Neutrophil (primary cell): ENCODE measurements around the gene FAM174B.

Source experiments
- H3K27ac ChIP-seq: fragments of 200-600 bp; sonication (generic); 2 replicates; pipeline ENCODE4 v1.5.1; 2016; ENCODE audit warnings: mild to moderate bottlenecking, moderate library complexity
- H3K27me3 ChIP-seq: fragments of 200-600 bp; sonication (generic); 2 replicates; pipeline ENCODE4 v1.6.0; 2016; ENCODE audit warnings: mild to moderate bottlenecking
- H3K36me3 ChIP-seq: fragments of 200-600 bp; sonication (generic); 2 replicates; pipeline ENCODE4 v1.5.1; 2017
- H3K4me1 ChIP-seq, 2 experiments: fragments of 200-600 bp in 1 of 2; sonication (generic) in 1 of 2; 1 replicate in 1 of 2; 2 replicates in 1 of 2; pipeline versions ENCODE4 v1.5.1 to v1.6.1; 2013 to 2016; ENCODE audit warnings: low read depth in 1 of 2, low read length in 1 of 2, mild to moderate bottlenecking in 1 of 2, moderate library complexity in 1 of 2; ENCODE audit not compliant: control insufficient read depth in 1 of 2, insufficient read depth in 1 of 2
- H3K4me3 ChIP-seq, 2 experiments: fragments of 200-600 bp in 1 of 2; sonication (generic) in 1 of 2; 1 replicate in 1 of 2; 2 replicates in 1 of 2; pipeline ENCODE4 v1.5.1; 2013 to 2016; ENCODE audit warnings: low read depth in 1 of 2, low read length in 1 of 2, mild to moderate bottlenecking in 1 of 2, moderate library complexity in 1 of 2
- H3K9me3 ChIP-seq: fragments of 200-600 bp; sonication (generic); 2 replicates; pipeline ENCODE4 v1.5.1; 2016
- TF ChIP-seq, protein P1 (sequence below): fragments of 200-600 bp; sonication (generic); IDR thresholded peaks from 2 replicates; pipeline ENCODE4 v1.5.1; 2016; ENCODE audit warnings: antibody characterized with exemption

FAM174B gene

DNA sequence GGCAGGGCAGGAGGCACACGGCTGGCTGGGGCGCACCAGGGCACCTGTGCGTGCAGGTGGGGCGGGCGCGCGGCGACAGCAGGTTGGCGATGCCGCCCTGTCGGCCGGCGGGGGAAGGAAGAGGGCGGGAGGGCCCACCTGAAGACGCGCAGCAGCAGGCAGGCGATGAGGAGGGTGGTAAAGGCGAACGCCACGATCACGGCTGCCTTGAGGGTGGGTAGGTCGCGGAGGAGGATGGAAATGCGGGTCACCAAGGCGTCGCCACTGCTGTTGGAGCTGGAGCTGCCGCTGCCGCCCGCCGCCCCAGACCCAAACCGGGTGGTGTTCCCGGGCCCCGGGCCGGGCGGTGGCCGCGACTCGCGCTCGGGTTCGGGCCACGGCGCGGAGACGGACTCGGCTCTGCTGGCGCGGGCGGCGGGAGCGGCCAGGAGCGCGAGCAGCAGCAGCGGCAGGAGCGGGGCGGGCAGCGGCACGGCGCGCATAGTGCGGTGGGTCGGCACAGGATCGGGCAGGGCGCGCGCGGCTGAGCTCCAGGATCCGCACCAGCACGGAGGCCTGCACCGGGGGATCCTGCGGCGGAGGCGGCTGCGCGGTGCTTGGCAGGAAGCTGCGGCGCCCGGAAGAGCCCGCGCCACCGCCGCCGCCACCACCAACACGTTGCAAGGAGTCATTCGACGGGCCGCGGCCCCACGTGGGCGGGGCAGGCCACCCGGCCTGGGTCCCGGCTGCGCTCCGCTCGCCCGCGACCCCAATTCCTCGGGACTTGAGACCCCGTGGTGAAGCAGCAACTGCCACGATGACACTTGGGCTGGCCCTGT lies at the start of gene FAM174B:
FAM174B (minus strand) TSS at position 598 of the 818 bp plus-strand sequence.
- TF ChIP-seq, protein P1, sequence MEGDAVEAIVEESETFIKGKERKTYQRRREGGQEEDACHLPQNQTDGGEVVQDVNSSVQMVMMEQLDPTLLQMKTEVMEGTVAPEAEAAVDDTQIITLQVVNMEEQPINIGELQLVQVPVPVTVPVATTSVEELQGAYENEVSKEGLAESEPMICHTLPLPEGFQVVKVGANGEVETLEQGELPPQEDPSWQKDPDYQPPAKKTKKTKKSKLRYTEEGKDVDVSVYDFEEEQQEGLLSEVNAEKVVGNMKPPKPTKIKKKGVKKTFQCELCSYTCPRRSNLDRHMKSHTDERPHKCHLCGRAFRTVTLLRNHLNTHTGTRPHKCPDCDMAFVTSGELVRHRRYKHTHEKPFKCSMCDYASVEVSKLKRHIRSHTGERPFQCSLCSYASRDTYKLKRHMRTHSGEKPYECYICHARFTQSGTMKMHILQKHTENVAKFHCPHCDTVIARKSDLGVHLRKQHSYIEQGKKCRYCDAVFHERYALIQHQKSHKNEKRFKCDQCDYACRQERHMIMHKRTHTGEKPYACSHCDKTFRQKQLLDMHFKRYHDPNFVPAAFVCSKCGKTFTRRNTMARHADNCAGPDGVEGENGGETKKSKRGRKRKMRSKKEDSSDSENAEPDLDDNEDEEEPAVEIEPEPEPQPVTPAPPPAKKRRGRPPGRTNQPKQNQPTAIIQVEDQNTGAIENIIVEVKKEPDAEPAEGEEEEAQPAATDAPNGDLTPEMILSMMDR = no peak
- no peaks in the 10 kb centered on the region for H3K36me3 ChIP-seq
- H3K27me3 ChIP-seq = peaks cover 76% of the 10 kb centered on the region
- no peak within 1 kb of the TSS for H3K27ac ChIP-seq
- H3K9me3 ChIP-seq = no peaks in the 10 kb centered on the region
- H3K4me3 ChIP-seq = no peak within 1 kb of the TSS
- peaks cover 0 to 9% of the 10 kb centered on the region in 2 experiments for H3K4me1 ChIP-seq

- H3K36me3 ChIP-seq = no peaks in the 10 kb centered on the region
These were observed 40.5 kb upstream of the FAM174B start for GRCh38 chr15:92696096-92696495.

DNA sequence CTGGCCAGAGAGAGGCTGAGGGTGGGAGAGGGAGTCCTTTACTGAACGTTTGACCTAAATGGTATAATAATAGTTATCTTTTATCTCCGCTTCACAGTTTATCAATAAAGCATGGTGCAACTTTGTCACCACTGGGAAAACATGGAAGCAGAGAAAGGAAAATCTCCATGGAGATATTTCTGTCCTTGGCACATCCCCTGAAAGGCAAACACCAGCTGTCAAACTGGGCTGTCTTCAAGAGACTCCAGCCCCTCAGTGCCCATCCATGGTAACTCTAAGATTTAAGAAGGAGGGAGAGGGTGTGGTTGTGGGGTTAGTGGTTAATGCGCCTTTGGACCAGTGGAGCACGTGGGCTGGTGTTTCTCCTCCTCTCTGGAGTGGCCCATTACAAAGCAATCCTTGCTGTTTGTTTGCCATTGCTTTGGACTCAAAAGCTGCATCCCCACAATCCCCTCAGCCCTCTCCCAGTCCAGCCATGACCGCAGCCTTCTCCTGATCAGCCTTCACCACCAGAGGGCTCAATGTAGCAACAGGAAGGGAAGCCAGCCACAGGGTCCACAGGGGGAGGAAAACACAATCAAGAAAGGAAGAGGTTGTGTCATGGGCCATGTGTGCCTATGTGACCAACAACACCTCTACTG lies 38.2 kb upstream of the FAM174B start:
- TF ChIP-seq, protein P1 = no peak
- H3K9me3 ChIP-seq = peaks cover under 1% of the 10 kb centered on the region

More at GRCh38 chr15:92696096-92696495, 40.5 kb upstream of the FAM174B start:
- Histone ChIP-seq H3K4me3 (no peak overlapping the region), H3K27me3 (no peaks in the 10 kb centered on the region), H3K9me3 (peaks cover 7% of the 10 kb centered on the region), H3K4me1 (peaks cover 0 to 3% of the 10 kb centered on the region in 2 experiments), H3K27ac (no peak overlapping the region)
- TF ChIP-seq, protein P1 = no peak

DNA sequence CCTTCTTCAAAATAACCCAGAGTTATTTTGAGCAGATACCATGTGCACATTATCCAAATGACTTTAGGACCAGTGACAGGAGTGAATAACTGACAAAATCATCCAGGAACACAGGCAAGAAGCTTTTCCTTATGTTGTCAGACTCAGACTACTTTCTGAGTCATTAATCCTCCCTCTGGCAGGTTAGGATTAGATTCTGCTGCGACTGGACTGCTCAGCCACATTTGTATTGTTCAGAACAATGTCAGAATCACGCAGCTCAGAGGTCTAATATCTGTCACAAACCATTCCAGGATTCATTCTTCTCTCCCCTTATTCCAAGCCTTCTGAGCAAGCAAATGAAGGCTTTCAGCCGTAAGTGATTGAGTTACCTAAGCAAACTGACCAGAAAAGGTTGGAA lies 34.8 kb upstream of the FAM174B start:
- H3K9me3 ChIP-seq = no peaks in the 10 kb centered on the region
- no peaks in the 10 kb centered on the region for H3K36me3 ChIP-seq
- H3K4me1 ChIP-seq = peaks cover 0 to 17% of the 10 kb centered on the region in 2 experiments
- TF ChIP-seq, protein P1 = no peak
- no peaks in the 10 kb centered on the region for H3K27me3 ChIP-seq
- H3K4me3 ChIP-seq = no peak overlapping the region
- H3K27ac ChIP-seq = no peak overlapping the region

More for the DNA sequence above, 38.2 kb upstream of the FAM174B start:
- Histone ChIP-seq H3K4me3 (no peak overlapping the region), H3K36me3 (no peaks in the 10 kb centered on the region), H3K27me3 (no peaks in the 10 kb centered on the region), H3K27ac (no peak overlapping the region), H3K4me1 (peaks cover 0 to 3% of the 10 kb centered on the region in 2 experiments)

GRCh38 chr15:92687746-92688145 lies 32.2 kb upstream of the FAM174B start:
- H3K27me3 ChIP-seq = no peaks in the 10 kb centered on the region

More at GRCh38 chr15:92687746-92688145, 32.2 kb upstream of the FAM174B start:
- H3K36me3 ChIP-seq = no peaks in the 10 kb centered on the region
- no peak overlapping the region for H3K4me3 ChIP-seq
- no peaks in the 10 kb centered on the region for H3K9me3 ChIP-seq
- H3K27ac ChIP-seq = no peak overlapping the region
- peaks cover 0 to 14% of the 10 kb centered on the region in 2 experiments for H3K4me1 ChIP-seq
- TF ChIP-seq, protein P1 = no peak
